HepG2 (cell line): ENCODE results near the gene BRAF. TPM values are rescaled to one million over a fixed set of nuclear protein-coding genes. Genes with fewer than 3 reads are reported as not detected.

Source experiments
- GFI1 ChIP-seq: sonication (generic); formaldehyde crosslinking; IDR thresholded peaks from 2 replicates; pipeline ENCODE4 v1.5.0; 2020; ENCODE audit warnings: missing genetic modification reagents, mild to moderate bottlenecking, borderline replicate concordance
- HMGXB3 ChIP-seq: sonication (generic); formaldehyde crosslinking; IDR thresholded peaks from 2 replicates; pipeline ENCODE4 v1.4.0; 2020; ENCODE audit warnings: missing genetic modification reagents, borderline replicate concordance
- JUNB ChIP-seq: sonication (generic); formaldehyde crosslinking; IDR thresholded peaks from 2 replicates; pipeline ENCODE4 v1.8.0; 2022; ENCODE audit warnings: missing genetic modification reagents, mild to moderate bottlenecking, borderline replicate concordance
- RXRA ChIP-seq: sonication (generic); formaldehyde crosslinking; IDR thresholded peaks from 2 replicates; pipeline ENCODE4 v1.5.1; 2020; ENCODE audit warnings: missing genetic modification reagents
- SAP130 ChIP-seq: IDR thresholded peaks from 2 replicates; pipeline ENCODE4 v1.6.1; 2016; ENCODE audit warnings: low read depth
- ZNF510 ChIP-seq: sonication (generic); formaldehyde crosslinking; IDR thresholded peaks from 2 replicates; pipeline ENCODE4 v1.4.0; 2020; ENCODE audit warnings: low read depth, mild to moderate bottlenecking, missing genetic modification reagents
- ZNF768 ChIP-seq: sonication (generic); formaldehyde crosslinking; IDR thresholded peaks from 2 replicates; pipeline ENCODE4 v1.4.0; 2020; ENCODE audit warnings: missing genetic modification reagents
- polyA plus RNA-seq, 8 experiments: library from polyadenylated mRNA; depleted of rRNA in 3 of 8; stranded (reverse) in 7 of 8; unstranded in 1 of 8; fragments of >200 nt; fragmentation: Illumina TruSeq in 4 of 8; extraction: Trizol in 4 of 8; gene quantifications; 2 replicates each; pipeline versions ENCODE4 v1.2.1 to v1.2.3, GENCODE V29; 2011 to 2016; ENCODE audit warnings: low read depth in 4 of 8, missing spikeins in 1 of 8, mixed read lengths in 1 of 8; ENCODE audit not compliant: insufficient read depth in 1 of 8
- total RNA-seq, 5 experiments: library from RNA; depleted of rRNA; stranded (reverse); fragments of >200 nt; fragmentation: Illumina TruSeq; extraction: Trizol; gene quantifications; 2 replicates each; pipeline ENCODE4 v1.2.3, GENCODE V29; 2016; ENCODE audit warnings: low read depth in 1 of 5
- TF ChIP-seq, protein P1 (sequence below): fragments of 450-650 bp; IDR thresholded peaks from 2 replicates; pipeline ENCODE4 v1.6.1; 2016

The BRAF gene
- total and polyA plus RNA-seq, 2 of the 13 experiments (the other 11 are each of a cell fraction or from before 2014, with no cell fraction given), result 12.5 to 13.4 TPM

DNA sequence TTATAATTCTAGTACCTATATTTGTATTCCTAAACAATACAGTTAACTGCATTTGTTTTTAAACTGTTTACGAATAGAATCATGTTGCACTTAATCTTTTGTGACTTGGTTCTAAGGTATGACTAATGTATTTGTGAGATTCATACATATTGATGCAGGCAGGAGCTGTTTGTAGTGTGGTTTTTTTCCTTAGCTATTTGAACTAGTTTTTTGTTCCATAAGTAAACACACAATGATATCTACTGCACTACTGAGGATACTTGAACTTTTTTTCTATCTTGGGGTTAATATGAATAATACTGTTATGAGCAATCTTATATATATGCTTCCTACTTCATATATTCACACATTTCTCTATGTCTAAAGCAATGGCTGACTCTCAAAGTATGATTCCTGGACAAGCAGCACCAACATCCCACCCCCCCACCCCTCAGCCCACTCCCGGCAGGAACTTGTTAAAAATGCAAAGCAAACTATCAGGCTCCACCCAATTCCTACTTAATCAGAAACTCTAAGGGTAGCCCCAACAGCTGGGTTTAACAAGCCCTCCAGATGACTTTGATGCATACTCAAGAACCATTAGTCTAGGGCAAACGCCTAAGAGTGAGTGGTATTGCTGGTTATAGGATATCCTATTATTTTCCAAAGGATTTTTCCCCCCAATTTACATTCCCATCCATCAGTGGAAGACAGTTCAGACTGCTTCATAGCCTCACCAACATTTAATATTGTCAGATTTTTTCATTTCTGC is 25.8 kb downstream of the BRAF start (continued):
- no peak for TF ChIP-seq JUNB (CRISPR knock-in tag)
- no peak for TF ChIP-seq HMGXB3 (CRISPR knock-in tag)
- TF ChIP-seq RXRA (CRISPR knock-in tag), result no peak
- TF ChIP-seq ZNF768 (CRISPR knock-in tag), result no peak
- no peak for TF ChIP-seq ZNF510
- TF ChIP-seq, protein P1, sequence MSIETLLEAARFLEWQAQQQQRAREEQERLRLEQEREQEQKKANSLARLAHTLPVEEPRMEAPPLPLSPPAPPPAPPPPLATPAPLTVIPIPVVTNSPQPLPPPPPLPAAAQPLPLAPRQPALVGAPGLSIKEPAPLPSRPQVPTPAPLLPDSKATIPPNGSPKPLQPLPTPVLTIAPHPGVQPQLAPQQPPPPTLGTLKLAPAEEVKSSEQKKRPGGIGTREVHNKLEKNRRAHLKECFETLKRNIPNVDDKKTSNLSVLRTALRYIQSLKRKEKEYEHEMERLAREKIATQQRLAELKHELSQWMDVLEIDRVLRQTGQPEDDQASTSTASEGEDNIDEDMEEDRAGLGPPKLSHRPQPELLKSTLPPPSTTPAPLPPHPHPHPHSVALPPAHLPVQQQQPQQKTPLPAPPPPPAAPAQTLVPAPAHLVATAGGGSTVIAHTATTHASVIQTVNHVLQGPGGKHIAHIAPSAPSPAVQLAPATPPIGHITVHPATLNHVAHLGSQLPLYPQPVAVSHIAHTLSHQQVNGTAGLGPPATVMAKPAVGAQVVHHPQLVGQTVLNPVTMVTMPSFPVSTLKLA, result no peak
- TF ChIP-seq SAP130, result no peak
- TF ChIP-seq GFI1 (CRISPR knock-in tag), result no peak
